GM12875 (cell line): ENCODE data around the gene FNDC10.

Experiments used
- H3K4me3 ChIP-seq: one replicate; pipeline ENCODE4 v1.5.1; 2011; ENCODE audit warnings: low read depth, low read length, control low read depth
- TF ChIP-seq, protein P1 (sequence below): IDR thresholded peaks from 2 replicates; pipeline ENCODE4 v1.5.1; 2011; ENCODE audit warnings: low read depth, mild to moderate bottlenecking, control low read depth, inconsistent platforms, low read length, moderate library complexity, borderline replicate concordance; ENCODE audit not compliant: insufficient read depth

Gene FNDC10

DNA sequence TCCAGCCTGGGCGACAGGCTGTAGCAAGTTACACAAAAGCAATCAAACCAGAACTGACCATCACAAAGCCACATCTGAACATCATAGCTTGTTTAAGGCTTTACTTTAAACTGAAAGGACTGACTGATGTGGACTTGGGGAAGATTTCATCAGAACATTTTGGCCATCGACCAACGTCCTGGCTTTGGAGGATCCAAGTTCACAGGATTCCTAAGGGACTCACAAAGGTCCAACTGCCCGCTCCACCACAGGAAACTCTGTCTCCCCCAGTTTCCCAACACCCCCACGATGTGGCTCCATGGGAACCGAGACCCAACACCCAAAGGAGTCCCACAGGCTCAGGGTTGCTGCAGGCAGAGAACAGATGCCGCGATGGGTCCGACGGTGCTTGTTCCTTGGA lies 34.6 kb downstream of the FNDC10 start:
- TF ChIP-seq, protein P1, sequence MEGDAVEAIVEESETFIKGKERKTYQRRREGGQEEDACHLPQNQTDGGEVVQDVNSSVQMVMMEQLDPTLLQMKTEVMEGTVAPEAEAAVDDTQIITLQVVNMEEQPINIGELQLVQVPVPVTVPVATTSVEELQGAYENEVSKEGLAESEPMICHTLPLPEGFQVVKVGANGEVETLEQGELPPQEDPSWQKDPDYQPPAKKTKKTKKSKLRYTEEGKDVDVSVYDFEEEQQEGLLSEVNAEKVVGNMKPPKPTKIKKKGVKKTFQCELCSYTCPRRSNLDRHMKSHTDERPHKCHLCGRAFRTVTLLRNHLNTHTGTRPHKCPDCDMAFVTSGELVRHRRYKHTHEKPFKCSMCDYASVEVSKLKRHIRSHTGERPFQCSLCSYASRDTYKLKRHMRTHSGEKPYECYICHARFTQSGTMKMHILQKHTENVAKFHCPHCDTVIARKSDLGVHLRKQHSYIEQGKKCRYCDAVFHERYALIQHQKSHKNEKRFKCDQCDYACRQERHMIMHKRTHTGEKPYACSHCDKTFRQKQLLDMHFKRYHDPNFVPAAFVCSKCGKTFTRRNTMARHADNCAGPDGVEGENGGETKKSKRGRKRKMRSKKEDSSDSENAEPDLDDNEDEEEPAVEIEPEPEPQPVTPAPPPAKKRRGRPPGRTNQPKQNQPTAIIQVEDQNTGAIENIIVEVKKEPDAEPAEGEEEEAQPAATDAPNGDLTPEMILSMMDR = no peak
- H3K4me3 ChIP-seq = no peak overlapping the region

DNA sequence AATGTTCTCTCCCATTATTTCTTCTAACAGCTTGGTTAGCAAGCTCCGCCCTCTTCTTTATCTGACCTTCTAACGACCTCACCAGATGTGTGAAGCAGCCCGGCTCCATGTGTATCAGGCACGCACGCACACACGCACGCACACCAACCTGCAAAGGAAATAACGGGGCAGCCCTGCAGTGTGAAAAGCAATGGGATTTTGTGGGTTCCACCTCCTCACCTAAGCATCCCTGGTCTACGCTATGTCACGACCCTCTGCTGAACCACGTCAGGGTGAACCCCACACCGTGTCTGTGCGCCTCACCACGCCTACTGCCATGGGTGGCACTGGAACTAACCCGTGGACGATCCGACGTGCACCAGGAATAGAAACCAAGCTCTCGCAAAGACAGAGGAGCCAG lies 35.7 kb downstream of the FNDC10 start:
- TF ChIP-seq, protein P1 = no peak

DNA sequence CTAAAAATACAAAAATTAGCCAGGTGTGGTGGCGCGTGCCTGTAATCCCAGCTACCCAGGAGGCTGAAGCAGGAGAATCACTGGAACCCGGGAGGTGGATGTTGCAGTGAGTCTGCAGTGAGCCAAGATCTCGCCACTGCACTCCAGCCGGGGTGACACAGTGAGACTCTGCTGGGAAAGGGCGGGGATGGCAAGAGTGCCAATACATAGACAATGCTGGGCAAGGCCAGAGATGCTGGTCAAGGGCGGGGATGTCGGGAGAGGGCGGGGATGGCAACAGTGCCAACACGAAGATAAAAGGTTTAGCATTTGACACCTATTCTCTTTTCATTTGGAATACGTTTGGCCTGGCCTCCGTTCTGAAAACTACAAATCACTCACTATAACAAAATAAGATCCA lies 36.2 kb downstream of the FNDC10 start:
- no peak overlapping the region for H3K4me3 ChIP-seq
- TF ChIP-seq, protein P1 = no peak

More for the DNA sequence above, 35.7 kb downstream of the FNDC10 start:
- H3K4me3 ChIP-seq = no peak overlapping the region

DNA sequence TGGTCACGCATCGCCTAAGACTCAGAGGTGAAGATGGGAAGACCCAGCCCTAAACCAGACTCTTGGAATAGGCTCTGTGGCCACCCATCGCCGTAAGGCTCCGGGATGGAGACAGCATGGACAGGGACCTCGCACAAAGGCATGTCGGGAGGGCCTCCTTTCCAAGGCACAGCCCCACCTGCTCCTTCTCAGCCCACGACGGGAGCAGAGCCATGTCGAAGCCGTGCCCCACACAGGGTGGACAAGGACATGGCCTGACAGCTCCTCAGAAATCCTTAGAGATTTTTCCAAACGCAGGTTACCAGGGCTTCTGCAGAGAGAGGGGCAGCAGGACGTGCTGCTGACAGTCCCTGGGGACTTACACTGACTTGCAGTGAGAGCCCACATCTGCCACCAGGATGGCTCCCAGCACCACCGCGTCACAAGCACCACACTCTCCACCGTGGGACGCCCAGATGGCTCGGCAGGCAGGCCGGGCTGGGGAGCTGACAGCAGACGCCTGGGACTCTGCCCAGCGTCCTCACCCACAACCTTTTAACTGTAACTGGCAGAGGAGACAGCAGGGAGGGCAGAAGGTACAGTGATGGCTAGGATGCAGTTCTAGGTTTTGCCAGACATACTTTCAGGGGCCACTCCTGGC lies 37.3 kb downstream of the FNDC10 start:
- TF ChIP-seq, protein P1 = no peak
- H3K4me3 ChIP-seq = no peak overlapping the region

DNA sequence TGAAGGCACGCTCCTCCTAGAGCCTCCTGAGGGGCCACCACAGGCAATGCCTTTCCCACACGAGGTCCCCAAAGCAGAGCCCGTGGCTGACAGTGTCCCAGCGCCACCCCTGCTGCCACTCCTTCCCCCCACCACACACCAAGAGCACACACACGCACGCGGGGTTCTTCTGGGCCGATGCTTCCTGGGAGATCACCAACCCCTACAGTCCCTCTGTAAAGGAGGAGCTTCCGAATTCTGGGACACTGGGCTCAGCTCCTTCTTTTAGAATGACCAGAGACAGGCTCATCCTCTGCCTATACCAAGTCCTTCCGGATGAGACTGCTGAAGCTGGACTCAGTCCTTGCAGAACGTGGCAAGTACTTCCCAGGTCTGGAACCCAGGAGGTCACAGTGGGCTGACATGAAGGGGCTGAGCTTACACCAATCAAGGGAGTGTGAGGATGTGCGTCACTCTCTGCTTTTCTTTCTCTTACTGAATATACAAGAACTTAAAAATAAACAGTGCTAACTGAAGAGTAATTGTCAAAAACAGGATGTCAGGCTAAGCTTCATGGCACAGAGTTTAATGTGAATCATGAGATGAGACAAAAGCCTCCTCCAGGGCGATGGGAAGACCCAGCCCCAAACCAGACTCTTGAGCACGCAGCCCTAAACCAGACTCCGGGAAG lies 38.0 kb downstream of the FNDC10 start:
- TF ChIP-seq, protein P1 = no peak
- H3K4me3 ChIP-seq = no peak overlapping the region

DNA sequence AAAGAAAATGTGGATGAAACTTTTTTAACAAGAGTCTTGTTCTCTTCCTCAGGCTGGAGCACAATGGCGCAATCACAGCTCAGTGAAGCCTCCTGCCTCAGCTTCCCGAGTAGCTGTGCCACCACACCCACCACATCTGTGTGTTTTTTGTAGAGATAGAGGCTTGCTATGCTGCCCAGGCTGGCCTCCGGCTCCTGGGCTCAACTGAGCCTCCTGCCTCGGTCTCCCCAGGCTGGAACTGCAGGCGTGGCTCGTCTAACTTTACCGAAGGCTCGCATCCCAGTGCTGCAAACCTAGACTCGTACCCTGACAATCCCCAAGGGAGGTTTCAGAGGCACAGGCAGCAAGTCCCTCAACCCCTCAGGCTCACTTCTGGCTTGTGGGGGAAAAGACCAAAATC lies 39.8 kb downstream of the FNDC10 start:
- TF ChIP-seq, protein P1 = no peak

DNA sequence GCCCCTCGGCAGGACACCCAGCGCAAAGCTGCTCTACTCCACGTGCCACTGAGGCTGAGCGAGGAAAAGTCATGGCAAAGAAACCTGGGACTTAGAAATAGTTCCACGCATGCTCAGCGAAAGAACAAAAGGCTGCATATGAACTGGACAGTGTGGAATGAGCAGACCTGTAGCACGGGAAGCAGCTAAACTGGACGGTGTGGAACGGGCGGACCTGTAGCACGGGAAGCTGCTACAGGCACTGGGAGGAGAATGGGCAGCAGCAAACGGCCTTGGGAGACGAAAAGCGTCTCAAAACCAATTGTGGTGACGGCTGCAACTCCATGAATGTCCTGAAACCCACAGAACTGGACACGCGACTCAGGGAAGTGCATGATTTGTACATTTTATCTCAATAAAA lies 40.9 kb downstream of the FNDC10 start:
- H3K4me3 ChIP-seq = no peak overlapping the region
- TF ChIP-seq, protein P1 = no peak

More for the DNA sequence above, 39.8 kb downstream of the FNDC10 start:
- H3K4me3 ChIP-seq = no peak overlapping the region
